Right lobe of liver (tissue), 4 donors: ENCODE data around the gene SNTB2.

Experiments
- CTCF ChIP-seq, 4 donors: fragments of 200-600 bp in 3 of 4; fragments of 450-650 bp in 1 of 4; IDR thresholded peaks; one replicate each; pipeline versions ENCODE4 v1.5.1 to v1.8.0; 2016 to 2022; ENCODE audit warnings: antibody characterized with exemption in 4 of 4, mild to moderate bottlenecking in 2 of 4
- POLR2A ChIP-seq: fragments of 450-650 bp; IDR thresholded peaks from one replicate; pipeline ENCODE4 v1.6.1; 2017; ENCODE audit warnings: antibody characterized with exemption, mild to moderate bottlenecking
- donor health status: DM: no; HTN: no; CAD: no.
- donor health status: DM: no; HTN: no; CAD: no.
- donor health status: DM: no; HTN: yes; CAD: no.

GRCh38 chr16:69293401-69293800 lies 106.4 kb downstream of the SNTB2 start:
- no peak for TF ChIP-seq CTCF (IDR thresholded peaks at IDR 0.05)
- TF ChIP-seq POLR2A = no peak
